ENCODE measurements around the gene FILIP1L. TPM values are rescaled to one million over a fixed set of nuclear protein-coding genes. Genes with fewer than 3 reads are reported as not detected.

The FILIP1L gene
- total RNA-seq, 1 donor from 2014 or later = 4.5 TPM

GRCh38 chr3:100020876-100021644 is 93.2 kb downstream of the FILIP1L start:
- Mint-ChIP-seq H3K27ac (no peak overlapping the region), H3K4me3 (ENCODE audit: low read depth) (no peak overlapping the region), H3K4me1 (ENCODE audit: low read depth) (peaks cover 7% of the 10 kb centered on the region), H3K36me3 (ENCODE audit: low read depth) (peaks cover 11% of the 10 kb centered on the region), H3K9me3 (no peaks in the 10 kb centered on the region), H3K27me3 (ENCODE audit: low read depth) (no peaks in the 10 kb centered on the region)
- intact Hi-C loops (cut with micrococcal nuclease) = no loop called here
- DNase-seq (ENCODE audit: low spot score) = no peak

- H3K27ac Mint-ChIP-seq = no peak overlapping the region
- H3K9me3 Mint-ChIP-seq = peaks cover 9% of the 10 kb centered on the region
- H3K36me3 Mint-ChIP-seq (ENCODE audit: low read depth) = peaks cover 17% of the 10 kb centered on the region
- no peak overlapping the region for H3K4me3 Mint-ChIP-seq (ENCODE audit: low read depth)
- intact Hi-C loops (cut with micrococcal nuclease) = no loop called here
- peaks cover 7% of the 10 kb centered on the region for H3K4me1 Mint-ChIP-seq (ENCODE audit: low read depth)
- DNase-seq (ENCODE audit: low spot score) = no peak
- H3K27me3 Mint-ChIP-seq (ENCODE audit: low read depth) = no peaks in the 10 kb centered on the region
Observed at GRCh38 chr3:100019719-100020118, 94.6 kb downstream of the FILIP1L start.

GRCh38 chr3:100018806-100019205 is 95.5 kb downstream of the FILIP1L start:
- Mint-ChIP-seq H3K27ac (no peak overlapping the region), H3K36me3 (ENCODE audit: low read depth) (peaks cover 19% of the 10 kb centered on the region), H3K9me3 (peaks cover 9% of the 10 kb centered on the region), H3K4me1 (ENCODE audit: low read depth) (peaks cover 7% of the 10 kb centered on the region), H3K27me3 (ENCODE audit: low read depth) (no peaks in the 10 kb centered on the region), H3K4me3 (ENCODE audit: low read depth) (no peak overlapping the region)
- intact Hi-C loops (cut with micrococcal nuclease) = no loop called here
- DNase-seq (ENCODE audit: low spot score) = no peak

GRCh38 chr3:100010087-100010417 is 104.2 kb downstream of the FILIP1L start:
- Mint-ChIP-seq H3K4me3 (ENCODE audit: low read depth) (no peak overlapping the region), H3K27me3 (ENCODE audit: low read depth) (no peaks in the 10 kb centered on the region), H3K36me3 (ENCODE audit: low read depth) (peaks cover 18% of the 10 kb centered on the region), H3K27ac (no peak overlapping the region), H3K4me1 (ENCODE audit: low read depth) (peaks cover 9% of the 10 kb centered on the region), H3K9me3 (peaks cover 3% of the 10 kb centered on the region)
- intact Hi-C loops (cut with micrococcal nuclease) = no loop called here
- DNase-seq (ENCODE audit: low spot score) = no peak

GRCh38 chr3:100009276-100010086 is 104.8 kb downstream of the FILIP1L start:
- H3K4me1 Mint-ChIP-seq (ENCODE audit: low read depth) = peaks cover 15% of the 10 kb centered on the region
- no peak overlapping the region for H3K4me3 Mint-ChIP-seq (ENCODE audit: low read depth)
- DNase-seq (ENCODE audit: low spot score) = no peak
- intact Hi-C loops (cut with micrococcal nuclease) = no loop called here
- no peaks in the 10 kb centered on the region for H3K27me3 Mint-ChIP-seq (ENCODE audit: low read depth)
- H3K27ac Mint-ChIP-seq = no peak overlapping the region
- no peaks in the 10 kb centered on the region for H3K9me3 Mint-ChIP-seq
- H3K36me3 Mint-ChIP-seq (ENCODE audit: low read depth) = peaks cover 19% of the 10 kb centered on the region

- no peak for DNase-seq (ENCODE audit: low spot score)
- peaks cover 26% of the 10 kb centered on the region for H3K4me1 Mint-ChIP-seq (ENCODE audit: low read depth)
- H3K36me3 Mint-ChIP-seq (ENCODE audit: low read depth) = peaks cover 20% of the 10 kb centered on the region
- intact Hi-C loops (cut with micrococcal nuclease) = no loop called here
- H3K27me3 Mint-ChIP-seq (ENCODE audit: low read depth) = no peaks in the 10 kb centered on the region
- no peak overlapping the region for H3K27ac Mint-ChIP-seq
- H3K4me3 Mint-ChIP-seq (ENCODE audit: low read depth) = no peak overlapping the region
- no peaks in the 10 kb centered on the region for H3K9me3 Mint-ChIP-seq
Observed at GRCh38 chr3:100008081-100008698, 106.1 kb downstream of the FILIP1L start.

GRCh38 chr3:100007313-100007712 is 107.0 kb downstream of the FILIP1L start:
- Mint-ChIP-seq H3K27me3 (ENCODE audit: low read depth) (no peaks in the 10 kb centered on the region), H3K4me3 (ENCODE audit: low read depth) (no peak overlapping the region), H3K9me3 (no peaks in the 10 kb centered on the region), H3K36me3 (ENCODE audit: low read depth) (peaks cover 20% of the 10 kb centered on the region), H3K4me1 (ENCODE audit: low read depth) (peaks cover 31% of the 10 kb centered on the region), H3K27ac (no peak overlapping the region)
- no peak for DNase-seq (ENCODE audit: low spot score)
- intact Hi-C loops (cut with micrococcal nuclease) = no loop called here

GRCh38 chr3:100006570-100007271 is 107.6 kb downstream of the FILIP1L start:
- Mint-ChIP-seq H3K27ac (no peak overlapping the region), H3K9me3 (no peaks in the 10 kb centered on the region), H3K4me1 (ENCODE audit: low read depth) (peaks cover 34% of the 10 kb centered on the region), H3K4me3 (ENCODE audit: low read depth) (no peak overlapping the region), H3K27me3 (ENCODE audit: low read depth) (no peaks in the 10 kb centered on the region), H3K36me3 (ENCODE audit: low read depth) (peaks cover 20% of the 10 kb centered on the region)
- intact Hi-C loops (cut with micrococcal nuclease) = no loop called here
- no peak for DNase-seq (ENCODE audit: low spot score)

- Mint-ChIP-seq H3K36me3 (ENCODE audit: low read depth) (peaks cover 13% of the 10 kb centered on the region), H3K4me3 (ENCODE audit: low read depth) (no peak overlapping the region), H3K27ac (no peak overlapping the region), H3K9me3 (no peaks in the 10 kb centered on the region), H3K27me3 (ENCODE audit: low read depth) (no peaks in the 10 kb centered on the region), H3K4me1 (ENCODE audit: low read depth) (peaks cover 34% of the 10 kb centered on the region)
- intact Hi-C loops (cut with micrococcal nuclease) = no loop called here
- DNase-seq (ENCODE audit: low spot score) = no peak
Observed at GRCh38 chr3:100005665-100006393, 108.5 kb downstream of the FILIP1L start.

GRCh38 chr3:100004931-100005330 is 109.4 kb downstream of the FILIP1L start:
- DNase-seq (ENCODE audit: low spot score) = no peak
- H3K4me3 Mint-ChIP-seq (ENCODE audit: low read depth) = no peak overlapping the region

GRCh38 chr3:100003609-100004503 is 110.4 kb downstream of the FILIP1L start:
- H3K36me3 Mint-ChIP-seq (ENCODE audit: low read depth) = peaks cover 12% of the 10 kb centered on the region
- no peaks in the 10 kb centered on the region for H3K27me3 Mint-ChIP-seq (ENCODE audit: low read depth)
- no peak for DNase-seq (ENCODE audit: low spot score)
- peak overlapping the region; percentile 38 for H3K27ac Mint-ChIP-seq
- H3K4me1 Mint-ChIP-seq (ENCODE audit: low read depth) = peaks cover 29% of the 10 kb centered on the region
- H3K9me3 Mint-ChIP-seq = peaks cover 3% of the 10 kb centered on the region
- intact Hi-C loops (cut with micrococcal nuclease) = no loop called here
- H3K4me3 Mint-ChIP-seq (ENCODE audit: low read depth) = no peak overlapping the region

More at GRCh38 chr3:100004931-100005330, 109.4 kb downstream of the FILIP1L start:
- Mint-ChIP-seq H3K4me1 (ENCODE audit: low read depth) (peaks cover 32% of the 10 kb centered on the region), H3K27ac (no peak overlapping the region), H3K9me3 (no peaks in the 10 kb centered on the region), H3K27me3 (ENCODE audit: low read depth) (no peaks in the 10 kb centered on the region), H3K36me3 (ENCODE audit: low read depth) (peaks cover 10% of the 10 kb centered on the region)
- intact Hi-C loops (cut with micrococcal nuclease) = no loop called here
